Measurements from ENCODE around the gene TDRD15.
"Not testable (repeated sequence)": the region's sequence is repeated elsewhere in the genome, so short reads cannot be mapped to it uniquely, and the experiment has no call there.

The TDRD15 gene

GRCh38 chr2:21142149-21142548, 18.4 kb downstream of the TDRD15 start:
- no peak overlapping the region for H3K4me3 ChIP-seq (ENCODE audit: low read depth, low read length)

- H3K4me3 ChIP-seq (ENCODE audit: low read depth, low read length) = no peak overlapping the region
Measured at GRCh38 chr2:21146638-21147037, 22.9 kb downstream of the TDRD15 start.

- H3K4me3 ChIP-seq (ENCODE audit: low read depth, low read length) = no peak overlapping the region
Measured at GRCh38 chr2:21148718-21149117, 24.9 kb downstream of the TDRD15 start.

- H3K4me3 ChIP-seq (ENCODE audit: low read depth, low read length) = not testable (repeated sequence)
Measured at GRCh38 chr2:21151234-21151633, 27.5 kb downstream of the TDRD15 start.

- no peak overlapping the region for H3K4me3 ChIP-seq (ENCODE audit: low read depth, low read length)
Measured at GRCh38 chr2:21155365-21156136, 31.8 kb downstream of the TDRD15 start.

- H3K4me3 ChIP-seq (ENCODE audit: low read depth, low read length) = no peak overlapping the region
Measured at GRCh38 chr2:21161122-21161521, 37.4 kb downstream of the TDRD15 start.

- no peak overlapping the region for H3K4me3 ChIP-seq (ENCODE audit: low read depth, low read length)
Measured at GRCh38 chr2:21161832-21162614, 38.3 kb downstream of the TDRD15 start.

GRCh38 chr2:21162615-21162878, 38.8 kb downstream of the TDRD15 start:
- no peak overlapping the region for H3K4me3 ChIP-seq (ENCODE audit: low read depth, low read length)

- H3K4me3 ChIP-seq (ENCODE audit: low read depth, low read length) = no peak overlapping the region
Measured at GRCh38 chr2:21163213-21163612, 39.4 kb downstream of the TDRD15 start.

- no peak overlapping the region for H3K4me3 ChIP-seq (ENCODE audit: low read depth, low read length)
Measured at GRCh38 chr2:21165350-21165749, 41.6 kb downstream of the TDRD15 start.

GRCh38 chr2:21175895-21176646, 52.3 kb downstream of the TDRD15 start:
- no peak overlapping the region for H3K4me3 ChIP-seq (ENCODE audit: low read depth, low read length)

GRCh38 chr2:21181957-21182356, 58.2 kb downstream of the TDRD15 start:
- H3K4me3 ChIP-seq (ENCODE audit: low read depth, low read length) = no peak overlapping the region

- no peak overlapping the region for H3K4me3 ChIP-seq (ENCODE audit: low read depth, low read length)
Measured at GRCh38 chr2:21183306-21183705, 59.5 kb downstream of the TDRD15 start.

GRCh38 chr2:21183726-21184125, 60.0 kb downstream of the TDRD15 start:
- no peak overlapping the region for H3K4me3 ChIP-seq (ENCODE audit: low read depth, low read length)

- H3K4me3 ChIP-seq (ENCODE audit: low read depth, low read length) = no peak overlapping the region
Measured at GRCh38 chr2:21191535-21191934, 67.8 kb downstream of the TDRD15 start.
